Hematopoietic multipotent progenitor cell treated with erythropoietin and hydrocortisone succinate and interleukin-3 and kit ligand, for 6 days (in vitro differentiated cells): Measurements from ENCODE around the gene NUCB1.
"Not testable (repeated sequence)": the region's sequence is repeated elsewhere in the genome, so short reads cannot be mapped to it uniquely, and the experiment has no call there.

Experiments
- DNase-seq: peaks from one replicate; pipeline ENCODE4 v3.0.0-alpha.2; 2015

The NUCB1 gene

DNA sequence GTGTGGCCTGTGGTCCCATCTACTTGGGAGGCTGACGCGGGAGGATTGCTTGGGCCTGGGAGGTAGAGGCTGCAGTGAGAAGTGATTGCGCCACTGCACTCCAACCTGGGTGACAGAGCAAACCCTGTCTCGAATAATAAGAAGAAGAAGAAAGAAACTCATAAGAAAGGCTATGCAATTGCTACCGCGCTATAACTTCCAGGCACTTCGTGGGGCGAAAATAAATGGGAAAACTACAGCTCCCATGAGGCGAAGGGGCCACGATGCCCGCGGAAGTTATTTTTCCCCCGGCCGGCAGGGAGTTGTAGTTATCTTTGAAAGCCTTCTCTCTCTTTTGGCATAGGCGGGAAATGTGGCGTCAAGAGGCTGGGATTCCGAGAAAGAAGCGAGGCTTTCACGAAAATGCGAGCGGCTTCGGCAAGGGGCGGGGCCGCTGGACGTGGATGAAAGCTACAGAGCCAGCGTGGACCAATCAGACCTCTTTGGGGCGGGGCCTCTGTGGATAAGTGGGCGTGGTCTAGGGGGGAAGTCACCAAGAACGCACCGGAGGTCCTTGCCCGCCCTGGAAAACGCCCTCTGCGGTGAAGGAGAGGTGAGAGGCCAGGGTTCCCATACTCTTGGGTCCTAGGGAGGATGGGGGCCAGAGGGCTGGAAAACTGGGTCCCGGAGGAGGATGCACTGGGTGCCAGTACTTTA lies at the start of gene NUCB1:
Gene NUCB1, plus strand, starts transcription at position 532 of the 696 bp plus-strand sequence. CDS start 485 bp downstream, outside the sequence.
- peak; percentile 100 for DNase-seq

GRCh38 chr19:48852292-48852691 lies 47.8 kb upstream of the NUCB1 start:
- DNase-seq = peak; percentile 24

- DNase-seq = no peak
These were observed 46.6 kb upstream of the NUCB1 start for GRCh38 chr19:48853483-48853882.

DNA sequence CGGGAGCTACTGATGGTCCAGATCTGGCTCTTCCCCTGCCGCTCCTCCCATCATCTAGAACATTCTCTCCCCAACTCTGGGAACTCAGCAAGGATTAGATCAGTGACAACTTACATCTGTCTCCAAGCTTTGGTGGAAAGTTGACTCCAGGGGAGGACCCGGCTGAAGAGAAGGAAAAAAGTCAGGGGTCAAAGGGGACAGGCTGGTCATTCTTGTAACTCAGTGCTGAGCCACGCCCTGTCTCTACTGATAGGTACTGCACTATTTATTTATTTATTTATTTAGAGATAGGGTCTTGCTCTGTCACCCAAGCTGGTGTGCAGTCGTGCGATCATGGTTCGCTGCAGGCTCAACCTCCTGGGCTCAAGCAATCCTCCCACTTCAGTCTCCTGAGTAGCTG lies 46.0 kb upstream of the NUCB1 start:
- no peak for DNase-seq

GRCh38 chr19:48856921-48857320 lies 43.2 kb upstream of the NUCB1 start:
- no peak for DNase-seq

GRCh38 chr19:48858984-48859710 lies 41.0 kb upstream of the NUCB1 start:
- DNase-seq = peak; percentile 92

DNA sequence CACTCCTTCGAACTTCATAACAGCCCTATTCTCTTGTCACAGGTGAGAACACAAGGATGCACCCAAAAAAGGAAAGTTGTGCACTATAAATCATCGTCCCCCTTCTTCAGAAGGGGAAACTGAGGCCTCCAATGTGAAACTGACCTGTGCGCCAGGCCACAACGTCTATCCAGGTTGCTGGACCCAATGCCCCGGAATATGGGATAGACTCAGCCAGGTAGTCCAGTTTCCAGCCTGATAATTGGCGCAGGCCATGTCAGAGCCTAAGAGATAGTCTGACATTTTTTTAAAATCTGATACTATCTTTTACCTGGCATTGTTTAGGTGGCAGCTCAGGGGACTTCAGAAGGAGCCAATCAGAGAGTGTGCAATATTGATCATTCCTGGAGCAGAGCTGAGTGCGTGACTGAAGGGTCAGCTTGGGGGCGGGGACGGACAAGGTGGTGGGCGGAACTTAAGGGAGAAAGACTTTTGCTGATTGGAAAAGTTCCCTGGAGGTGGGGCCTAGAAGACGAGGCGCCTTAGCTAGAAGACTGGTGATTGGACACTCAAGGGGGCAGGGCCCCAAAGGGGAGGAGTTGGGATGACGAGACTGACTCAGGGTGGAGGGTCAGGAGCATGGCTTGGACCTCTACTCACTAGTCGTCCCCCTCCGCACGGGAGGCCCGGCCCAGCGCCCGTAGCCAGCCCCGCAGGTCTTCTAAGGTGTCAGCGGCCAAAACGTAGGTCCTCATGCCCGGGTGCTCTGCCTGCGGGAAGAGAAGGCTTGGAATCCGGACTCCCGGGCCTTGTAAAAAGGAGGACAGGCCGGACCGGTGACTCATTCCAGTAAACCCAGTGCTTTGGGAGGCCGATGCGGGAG lies 40.2 kb upstream of the NUCB1 start:
- DNase-seq = peak; percentile 75

DNA sequence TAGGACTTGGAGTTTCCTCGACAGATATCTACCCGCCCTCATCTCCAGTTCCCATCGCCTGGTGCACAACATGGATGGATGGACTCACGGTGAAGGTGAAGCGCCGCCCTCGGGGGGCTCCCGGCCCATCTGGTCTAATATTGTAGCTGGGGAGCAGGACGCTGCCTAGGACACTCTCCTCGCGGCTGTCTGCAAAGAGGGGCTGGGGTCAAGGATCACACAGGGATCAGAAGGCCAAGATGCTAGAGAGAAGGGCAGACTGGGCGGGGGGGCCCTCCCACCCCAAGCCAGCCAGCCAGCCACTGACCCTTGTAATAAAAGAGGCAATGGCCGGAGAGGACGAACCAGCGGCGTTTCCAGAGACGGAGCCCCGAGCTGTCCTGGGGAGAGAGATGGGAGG lies 38.8 kb upstream of the NUCB1 start:
- DNase-seq = no peak

GRCh38 chr19:48862827-48863226 lies 37.3 kb upstream of the NUCB1 start:
- no peak for DNase-seq

DNA sequence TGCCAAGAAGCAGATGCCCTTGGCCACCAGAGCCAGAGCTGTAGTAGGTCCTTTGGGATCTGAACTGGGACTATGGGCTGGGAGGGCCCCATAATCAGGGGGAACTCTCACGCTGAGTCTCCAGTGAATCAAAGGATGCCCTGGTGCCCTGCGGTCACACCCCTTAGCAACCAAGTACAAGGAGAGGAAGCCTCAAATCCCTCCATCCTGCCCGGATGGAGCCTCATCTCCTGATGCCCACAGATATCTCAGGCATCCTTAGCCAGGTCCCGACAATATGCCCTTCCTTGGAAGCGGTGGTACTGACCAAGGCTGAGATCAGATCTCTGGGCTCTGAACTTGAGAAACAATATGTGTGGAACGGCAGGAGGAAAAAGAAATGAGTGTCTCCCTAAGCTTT lies 33.4 kb upstream of the NUCB1 start:
- DNase-seq = no peak

GRCh38 chr19:48867123-48867745 lies 32.9 kb upstream of the NUCB1 start:
- DNase-seq = peak; percentile 83

- DNase-seq = no peak
These were observed 32.4 kb upstream of the NUCB1 start for GRCh38 chr19:48867746-48868113.

GRCh38 chr19:48868114-48868886 lies 31.8 kb upstream of the NUCB1 start, which contains the start of gene PLEKHA4:
PLEKHA4 (minus strand) TSS chr19:48868617; CDS start chr19:48867620, 997 bp downstream.
- no peak for DNase-seq

GRCh38 chr19:48870048-48870447 lies 30.1 kb upstream of the NUCB1 start:
- no peak for DNase-seq

DNA sequence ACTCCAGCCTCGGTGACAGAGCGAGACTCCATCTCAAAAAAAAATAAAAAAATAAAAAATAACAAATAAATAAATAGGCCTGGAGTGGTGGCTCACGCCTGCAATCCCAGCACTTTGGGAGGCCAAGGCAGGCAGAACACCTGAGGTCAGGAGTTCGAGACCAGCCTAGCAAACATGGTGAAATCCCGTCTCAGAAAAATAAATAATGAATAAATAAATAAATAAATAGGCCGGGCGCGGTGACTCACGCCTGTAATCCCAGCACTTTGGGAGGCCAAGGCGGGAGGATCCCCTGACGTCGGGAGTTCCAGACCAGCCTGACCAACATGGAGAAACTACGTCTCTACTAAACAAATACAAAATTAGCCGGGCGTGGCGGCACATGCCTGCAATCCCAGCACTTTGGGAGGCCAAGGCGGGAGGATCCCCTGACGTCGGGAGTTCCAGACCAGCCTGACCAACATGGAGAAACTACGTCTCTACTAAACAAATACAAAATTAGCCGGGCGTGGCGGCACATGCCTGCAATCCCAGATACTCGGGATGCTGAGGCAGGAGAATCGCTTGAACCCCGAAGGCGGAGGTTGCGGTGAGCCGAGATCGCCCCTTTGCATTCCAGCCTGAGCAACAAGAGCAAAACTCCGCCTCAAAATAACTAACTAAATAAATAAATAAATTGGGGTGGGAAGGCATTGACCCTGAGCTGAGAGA lies 28.5 kb upstream of the NUCB1 start:
- not testable (repeated sequence) for DNase-seq

DNA sequence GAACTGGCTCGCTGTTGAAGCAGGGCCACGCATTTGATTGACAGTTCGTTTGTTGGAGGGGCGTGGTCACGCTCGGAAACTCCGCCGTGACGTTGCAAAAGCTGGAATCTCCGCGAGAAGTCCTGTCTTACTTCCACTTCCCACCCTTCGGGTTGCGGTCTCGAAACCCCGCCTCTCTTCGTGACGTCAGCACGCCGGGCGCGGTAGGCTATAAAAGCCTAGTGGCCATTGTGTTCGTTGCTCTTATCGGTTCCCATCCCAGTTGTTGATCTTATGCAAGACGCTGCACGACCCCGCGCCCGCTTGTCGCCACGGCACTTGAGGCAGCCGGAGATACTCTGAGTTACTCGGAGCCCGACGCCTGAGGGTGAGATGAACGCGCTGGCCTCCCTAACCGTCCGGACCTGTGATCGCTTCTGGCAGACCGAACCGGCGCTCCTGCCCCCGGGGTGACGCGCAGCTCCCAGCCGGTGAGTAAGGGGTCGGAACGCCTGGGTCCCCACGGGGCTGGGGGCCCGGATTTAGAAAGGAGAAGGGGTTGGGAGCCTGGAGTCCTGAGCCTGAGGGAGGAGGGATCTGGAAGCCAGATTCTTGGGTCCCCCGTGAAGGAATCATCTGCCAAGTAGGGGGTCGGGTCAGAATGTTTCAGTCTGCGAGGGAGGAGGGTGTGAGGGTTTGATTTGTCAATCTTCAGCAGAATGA lies 27.8 kb upstream of the NUCB1 start, which contains the start of gene PPP1R15A:
Gene PPP1R15A, plus strand, starts transcription at position 240 of the 702 bp plus-strand sequence. CDS start 813 bp downstream, outside the sequence.
- DNase-seq = peak; percentile 98

DNA sequence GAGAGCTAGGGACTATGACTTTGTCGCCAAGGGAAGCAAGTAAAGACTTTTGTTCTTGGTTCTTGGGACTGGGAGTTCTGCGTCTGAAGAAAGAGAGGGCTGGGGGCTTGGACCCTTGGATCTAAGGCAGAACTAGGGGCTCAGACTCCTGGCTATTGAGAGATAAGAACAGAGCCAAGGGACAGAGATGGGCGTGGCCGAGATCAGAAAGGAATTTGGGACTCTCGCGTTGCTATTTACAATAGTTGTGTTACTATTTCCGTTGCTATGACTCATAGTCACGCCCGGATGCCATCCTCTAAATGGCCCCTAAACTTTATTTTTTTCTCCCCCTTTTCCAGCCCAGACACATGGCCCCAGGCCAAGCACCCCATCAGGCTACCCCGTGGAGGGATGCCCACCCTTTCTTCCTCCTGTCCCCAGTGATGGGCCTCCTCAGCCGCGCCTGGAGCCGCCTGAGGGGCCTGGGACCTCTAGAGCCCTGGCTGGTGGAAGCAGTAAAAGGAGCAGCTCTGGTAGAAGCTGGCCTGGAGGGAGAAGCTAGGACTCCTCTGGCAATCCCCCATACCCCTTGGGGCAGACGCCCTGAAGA lies 27.1 kb upstream of the NUCB1 start:
- DNase-seq = peak; percentile 99

- peak; percentile 97 for DNase-seq
These were observed 26.4 kb upstream of the NUCB1 start for GRCh38 chr19:48873476-48874302.
